ENCODE measurements around the gene CD1B. TPM values are rescaled to one million over a fixed set of nuclear protein-coding genes. Genes with fewer than 3 reads are reported as not detected.
A peak's percentile ranks its signal among the peaks of the same experiment; 100 is the strongest.
"Not testable (repeated sequence)": the region's sequence is repeated elsewhere in the genome, so short reads cannot be mapped to it uniquely, and the experiment has no call there.

Gene CD1B
- polyA plus RNA-seq = under 1 TPM in 1 of 3 donors, not detected in 2; 0.62 TPM

DNA sequence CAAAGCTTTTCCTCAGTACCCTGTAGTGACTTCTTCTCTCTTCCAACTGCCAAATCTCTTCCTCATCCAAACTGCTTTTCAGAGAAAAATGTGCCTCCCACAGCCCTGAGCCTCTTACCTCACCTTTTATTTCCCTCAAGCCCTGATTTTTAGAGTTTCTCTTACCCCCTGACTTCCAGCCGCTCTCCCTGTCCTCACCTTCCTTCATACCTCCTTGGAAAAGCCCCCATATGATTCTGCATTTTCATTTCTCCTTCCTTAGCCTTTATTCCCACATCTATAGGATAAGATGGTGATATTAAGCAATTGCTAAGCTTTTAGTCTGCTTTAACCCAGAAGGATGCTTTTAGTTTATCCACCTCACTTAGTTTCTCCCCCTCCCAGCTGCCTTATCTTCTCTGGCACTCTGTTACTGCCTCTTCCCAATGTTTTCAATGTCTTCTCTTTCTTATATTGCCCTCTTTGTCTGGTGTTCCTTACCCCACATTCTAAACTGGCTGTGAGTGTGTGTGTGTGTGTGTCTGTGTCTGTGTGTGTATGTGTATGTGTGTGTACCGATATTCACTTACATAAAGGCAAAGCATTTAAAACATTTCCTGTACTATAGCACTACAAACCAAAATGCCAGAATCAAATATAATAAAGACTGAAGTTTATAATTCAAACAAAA lies at the start of gene CD1B:
Gene CD1B (minus strand): TSS at position 51 of the 670 bp plus-strand sequence. CDS start 108 bp downstream, outside the sequence.
- no peaks in the 10 kb centered on the region for H3K36me3 Mint-ChIP-seq
- peaks cover 7 to 17% of the 10 kb centered on the region in 2 donors for H3K4me1 Mint-ChIP-seq

DNA sequence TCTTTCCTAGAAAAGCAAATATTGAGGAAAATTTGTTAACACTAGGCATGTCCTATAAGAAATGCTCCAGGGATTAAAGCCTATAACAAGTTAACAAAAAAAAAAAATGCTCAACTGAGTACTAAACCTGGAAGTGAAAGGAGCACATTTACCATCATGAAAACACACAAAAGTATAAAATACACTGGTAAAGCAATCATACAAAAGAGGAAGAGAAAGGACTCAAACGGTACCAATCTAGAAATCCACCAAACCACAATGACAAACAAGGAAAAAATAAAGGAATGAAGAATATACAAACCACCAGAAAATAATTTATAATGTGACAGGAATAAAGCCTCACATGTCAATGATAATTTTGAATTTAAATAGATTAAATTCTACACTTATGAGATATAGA lies 43.5 kb upstream of the CD1B start:
- no peaks in the 10 kb centered on the region for H3K4me1 Mint-ChIP-seq
- no peak overlapping the region for H3K27ac Mint-ChIP-seq
- H3K27me3 Mint-ChIP-seq (ENCODE audit: low read depth in 3 of 3) = peaks cover 8 to 25% (median 11%) of the 10 kb centered on the region in 3 donors
- H3K4me3 Mint-ChIP-seq = no peak overlapping the region
- peaks cover 5 to 30% (median 17%) of the 10 kb centered on the region in 6 donors for H3K9me3 Mint-ChIP-seq
- no peak for DNase-seq
- peaks cover 0 to 9% (median 6%) of the 10 kb centered on the region in 3 donors for H3K36me3 Mint-ChIP-seq

More for the DNA sequence above, at the start of gene CD1B:
- no peak within 1 kb of the TSS for H3K4me3 Mint-ChIP-seq
- H3K27me3 Mint-ChIP-seq (ENCODE audit: low read depth in 3 of 3) = peaks cover 0 to 3% (median 3%) of the 10 kb centered on the region in 3 donors
- DNase-seq = no peak
- H3K27ac Mint-ChIP-seq = no peak within 1 kb of the TSS
- H3K9me3 Mint-ChIP-seq = peaks cover 0 to 2% (median 0%) of the 10 kb centered on the region in 6 donors

DNA sequence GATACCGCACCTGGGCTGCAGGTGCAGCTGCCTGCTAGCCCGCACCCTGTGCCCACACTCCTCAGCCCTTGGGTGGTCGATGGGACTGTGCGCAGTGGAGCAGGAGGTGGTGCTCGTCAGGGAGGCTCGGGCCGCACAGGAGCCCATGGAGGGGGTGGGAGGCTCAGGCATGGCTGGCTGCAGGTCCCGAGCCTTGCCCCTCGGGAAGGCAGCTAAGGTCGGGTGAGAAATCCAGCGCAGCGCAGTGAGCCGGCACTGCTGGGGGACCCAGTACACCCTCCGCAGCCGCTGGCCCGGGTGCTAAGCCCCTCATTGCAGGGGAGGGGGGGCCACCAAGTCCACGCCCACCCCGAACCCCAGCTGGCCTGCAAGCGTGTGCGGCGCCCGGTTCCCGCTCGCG lies 42.8 kb upstream of the CD1B start:
- H3K36me3 Mint-ChIP-seq, H3K4me3 Mint-ChIP-seq, H3K4me1 Mint-ChIP-seq, DNase-seq, H3K27ac Mint-ChIP-seq: not testable (repeated sequence)
- Mint-ChIP-seq H3K27me3 (ENCODE audit: low read depth in 3 of 3) (peaks cover 10 to 30% (median 14%) of the 10 kb centered on the region in 3 donors), H3K9me3 (peaks cover 7 to 30% (median 18%) of the 10 kb centered on the region in 6 donors)

DNA sequence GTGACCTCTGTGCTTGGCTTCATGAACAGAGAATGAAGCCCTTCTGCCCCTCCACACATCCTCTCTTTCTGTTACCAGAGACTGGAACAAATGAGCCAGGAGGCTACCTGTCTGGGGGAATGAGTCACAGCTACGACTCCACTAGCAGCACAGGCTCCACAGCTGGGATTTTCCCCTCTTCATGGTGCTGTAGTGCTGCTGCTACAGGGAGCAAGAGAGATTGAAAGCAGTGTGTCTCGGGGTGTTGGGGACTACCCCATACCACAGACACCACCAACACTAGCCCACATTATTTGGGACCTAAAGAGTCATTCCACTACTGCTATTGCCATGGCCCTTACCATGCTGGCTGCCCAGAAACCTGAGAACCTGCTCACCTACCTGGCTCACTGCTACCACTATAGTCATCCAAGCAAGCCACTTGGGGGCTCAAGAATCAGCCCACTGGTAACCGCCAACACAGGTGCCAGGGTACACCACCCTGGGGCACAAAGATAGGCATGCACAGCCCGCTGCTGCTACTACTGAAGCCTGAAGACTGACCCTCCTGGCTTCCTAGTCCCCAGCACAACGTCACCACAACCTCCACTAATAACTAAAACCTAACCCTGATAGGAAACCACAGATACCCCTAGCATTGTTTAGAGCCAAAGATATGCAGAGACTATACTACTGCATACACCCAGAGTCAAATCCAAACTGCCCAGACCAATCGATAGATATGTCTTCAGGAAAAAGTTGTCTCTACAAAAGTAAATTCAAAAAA lies 40.0 kb upstream of the CD1B start:
- Mint-ChIP-seq H3K27me3 (ENCODE audit: low read depth in 3 of 3) (peaks cover 18 to 34% (median 27%) of the 10 kb centered on the region in 3 donors), H3K36me3 (peaks cover 0 to 9% (median 6%) of the 10 kb centered on the region in 3 donors), H3K27ac (no peak overlapping the region), H3K4me1 (peaks cover 8 to 15% of the 10 kb centered on the region in 2 donors), H3K4me3 (no peak overlapping the region), H3K9me3 (peaks cover 7 to 36% (median 18%) of the 10 kb centered on the region in 6 donors)
- DNase-seq = no peak

DNA sequence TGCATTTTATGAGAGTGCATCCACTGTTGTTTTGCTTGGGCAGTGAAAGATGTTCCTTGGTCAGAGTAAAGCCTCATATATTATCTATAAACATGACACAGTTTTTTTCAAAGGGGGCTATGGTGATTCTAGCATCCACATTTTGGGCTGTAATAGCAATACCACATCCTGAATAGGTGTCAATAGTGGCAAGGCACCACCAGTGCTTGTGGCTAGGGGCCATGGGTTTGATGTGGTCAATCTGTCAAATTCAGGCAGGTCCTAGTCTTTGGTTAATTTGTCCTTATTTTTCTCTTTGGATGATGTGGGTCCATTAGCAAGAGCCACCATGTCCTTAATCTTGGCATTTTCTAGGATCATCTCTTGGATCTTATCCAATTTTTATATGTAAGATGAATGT lies 35.5 kb upstream of the CD1B start:
- H3K27ac Mint-ChIP-seq = no peak overlapping the region
- peaks cover 18 to 27% (median 20%) of the 10 kb centered on the region in 3 donors for H3K27me3 Mint-ChIP-seq (ENCODE audit: low read depth in 3 of 3)
- H3K9me3 Mint-ChIP-seq = peaks cover 0 to 23% (median 11%) of the 10 kb centered on the region in 6 donors
- peaks cover 13 to 27% of the 10 kb centered on the region in 2 donors for H3K4me1 Mint-ChIP-seq
- H3K4me3 Mint-ChIP-seq = peak overlapping the region in 3 of 5 donors; percentile 7 to 64 (median 21)
- DNase-seq = peak; percentile 51 to 55 (median 53)
- H3K36me3 Mint-ChIP-seq = peaks cover 0 to 2% (median 0%) of the 10 kb centered on the region in 3 donors

DNA sequence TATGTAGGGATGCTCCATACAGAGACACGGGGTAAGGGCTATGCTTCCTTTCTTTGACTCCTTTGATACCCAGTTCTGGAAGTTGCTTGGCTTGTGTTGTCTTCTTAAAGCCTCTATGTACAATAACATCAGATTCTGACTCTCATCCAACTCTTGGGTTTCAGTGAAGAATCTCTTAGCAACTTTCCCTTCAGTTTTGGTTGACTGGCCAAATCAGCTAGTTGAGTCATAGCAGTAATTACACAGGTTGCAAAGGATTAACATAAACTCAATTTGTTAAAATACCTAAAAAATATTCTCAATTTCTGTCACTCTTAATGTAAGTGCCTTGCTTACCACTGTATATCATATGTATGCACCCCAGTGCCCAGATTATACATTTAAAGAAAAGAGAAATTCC lies 31.6 kb upstream of the CD1B start:
- no peak overlapping the region for H3K4me3 Mint-ChIP-seq
- peaks cover 13 to 26% of the 10 kb centered on the region in 2 donors for H3K4me1 Mint-ChIP-seq
- no peak overlapping the region for H3K27ac Mint-ChIP-seq

DNA sequence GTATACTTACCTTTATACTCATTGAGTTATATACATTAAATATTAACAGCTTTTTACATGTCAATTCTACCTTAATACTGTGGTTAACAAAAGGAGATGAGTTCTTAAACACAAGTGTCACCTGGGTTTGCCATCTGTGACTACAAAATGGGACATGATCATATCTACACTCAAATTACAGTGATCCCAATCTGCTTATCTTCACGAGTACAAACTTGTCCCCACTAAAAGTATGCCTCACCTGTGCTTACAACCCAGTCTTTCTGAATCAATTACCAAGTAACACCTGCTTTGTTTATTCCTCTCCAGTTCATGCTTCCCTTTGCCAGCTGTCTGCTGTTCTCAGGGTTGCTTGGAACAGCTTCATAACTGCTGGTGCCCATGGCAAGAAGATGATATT lies 31.2 kb upstream of the CD1B start:
- Mint-ChIP-seq H3K27me3 (ENCODE audit: low read depth in 3 of 3) (peaks cover 8 to 15% (median 14%) of the 10 kb centered on the region in 3 donors), H3K4me1 (peaks cover 12 to 21% of the 10 kb centered on the region in 2 donors), H3K4me3 (no peak overlapping the region), H3K36me3 (peaks cover 0 to 3% (median 0%) of the 10 kb centered on the region in 3 donors), H3K9me3 (peaks cover 0 to 10% (median 0%) of the 10 kb centered on the region in 6 donors), H3K27ac (no peak overlapping the region)
- no peak for DNase-seq

More for the DNA sequence above, 31.6 kb upstream of the CD1B start:
- Mint-ChIP-seq H3K27me3 (ENCODE audit: low read depth in 3 of 3) (peaks cover 8 to 18% (median 17%) of the 10 kb centered on the region in 3 donors), H3K36me3 (peaks cover 0 to 3% (median 0%) of the 10 kb centered on the region in 3 donors), H3K9me3 (peaks cover 0 to 10% (median 0%) of the 10 kb centered on the region in 6 donors)
- DNase-seq = no peak

DNA sequence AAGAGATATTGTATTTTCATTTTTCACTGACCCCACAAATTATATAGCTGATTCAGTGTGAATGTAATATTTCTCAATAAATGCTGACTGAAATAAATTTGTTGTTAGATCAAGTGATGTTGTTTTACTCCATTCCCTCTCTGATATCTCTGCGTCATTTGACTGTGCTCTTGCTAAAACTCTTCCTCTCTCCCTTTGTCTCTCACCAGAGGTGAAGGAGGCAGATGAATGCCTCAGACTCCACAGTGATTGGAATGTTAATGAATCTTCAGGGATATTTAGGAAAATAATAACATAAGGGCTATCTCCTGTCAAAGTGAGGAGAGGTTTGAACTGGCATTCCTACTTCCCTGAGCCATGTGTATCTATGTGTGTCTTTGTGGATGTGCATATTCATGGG lies 26.1 kb upstream of the CD1B start:
- Mint-ChIP-seq H3K36me3 (peaks cover 0 to 3% (median 0%) of the 10 kb centered on the region in 3 donors), H3K4me3 (no peak overlapping the region), H3K4me1 (no peaks in the 10 kb centered on the region), H3K9me3 (peaks cover 0 to 7% (median 0%) of the 10 kb centered on the region in 6 donors), H3K27me3 (ENCODE audit: low read depth in 3 of 3) (peaks cover 1 to 15% (median 5%) of the 10 kb centered on the region in 3 donors), H3K27ac (no peak overlapping the region)
- DNase-seq = no peak

DNA sequence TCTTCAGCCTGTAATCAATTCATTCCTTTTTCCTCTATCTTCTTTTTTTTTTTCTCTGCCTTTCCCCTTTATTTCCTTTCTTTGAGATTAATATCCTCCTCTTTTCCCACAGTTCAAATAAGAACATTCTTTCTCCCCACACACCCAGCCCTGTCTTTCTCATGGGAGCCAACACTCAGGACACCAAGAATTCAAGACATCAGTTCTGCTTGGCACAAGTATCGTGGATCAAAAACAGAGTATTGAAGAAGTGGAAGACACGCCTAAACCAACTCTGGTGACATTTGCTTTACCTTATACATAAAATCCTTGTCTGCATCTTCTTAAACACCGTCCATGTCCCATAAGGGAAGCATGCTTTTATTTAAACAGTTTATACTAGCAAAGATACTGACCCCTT lies 25.3 kb upstream of the CD1B start:
- peaks cover 0 to 2% (median 0%) of the 10 kb centered on the region in 6 donors for H3K9me3 Mint-ChIP-seq
- no peak overlapping the region for H3K4me3 Mint-ChIP-seq
- H3K4me1 Mint-ChIP-seq = no peaks in the 10 kb centered on the region
- DNase-seq = no peak
- no peak overlapping the region for H3K27ac Mint-ChIP-seq
- H3K36me3 Mint-ChIP-seq = peaks cover 0 to 3% (median 0%) of the 10 kb centered on the region in 3 donors
- peaks cover 1 to 9% (median 5%) of the 10 kb centered on the region in 3 donors for H3K27me3 Mint-ChIP-seq (ENCODE audit: low read depth in 3 of 3)

DNA sequence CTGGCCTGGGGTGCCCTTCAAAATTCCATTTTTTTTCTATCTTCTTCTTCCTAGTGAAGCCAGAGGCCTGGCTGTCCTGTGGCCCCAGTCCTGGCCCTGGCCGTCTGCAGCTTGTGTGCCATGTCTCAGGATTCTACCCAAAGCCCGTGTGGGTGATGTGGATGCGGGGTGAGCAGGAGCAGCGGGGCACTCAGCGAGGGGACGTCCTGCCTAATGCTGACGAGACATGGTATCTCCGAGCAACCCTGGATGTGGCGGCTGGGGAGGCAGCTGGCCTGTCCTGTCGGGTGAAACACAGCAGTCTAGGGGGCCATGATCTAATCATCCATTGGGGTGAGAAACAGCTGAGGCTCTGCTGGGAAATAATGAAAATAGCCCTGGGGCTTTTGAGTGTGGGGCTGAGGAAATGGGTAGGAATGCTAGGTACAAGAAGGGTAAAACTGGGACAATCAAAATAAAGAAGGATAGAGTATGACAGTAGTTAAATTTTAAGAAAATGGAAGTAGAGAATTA lies 24.5 kb upstream of the CD1B start:
- Mint-ChIP-seq H3K27me3 (ENCODE audit: low read depth in 3 of 3) (peaks cover 1 to 7% (median 5%) of the 10 kb centered on the region in 3 donors), H3K27ac (no peak overlapping the region), H3K4me3 (no peak overlapping the region), H3K9me3 (peaks cover 0 to 2% (median 0%) of the 10 kb centered on the region in 6 donors), H3K4me1 (no peaks in the 10 kb centered on the region), H3K36me3 (peaks cover 0 to 3% (median 0%) of the 10 kb centered on the region in 3 donors)
- DNase-seq = no peak

DNA sequence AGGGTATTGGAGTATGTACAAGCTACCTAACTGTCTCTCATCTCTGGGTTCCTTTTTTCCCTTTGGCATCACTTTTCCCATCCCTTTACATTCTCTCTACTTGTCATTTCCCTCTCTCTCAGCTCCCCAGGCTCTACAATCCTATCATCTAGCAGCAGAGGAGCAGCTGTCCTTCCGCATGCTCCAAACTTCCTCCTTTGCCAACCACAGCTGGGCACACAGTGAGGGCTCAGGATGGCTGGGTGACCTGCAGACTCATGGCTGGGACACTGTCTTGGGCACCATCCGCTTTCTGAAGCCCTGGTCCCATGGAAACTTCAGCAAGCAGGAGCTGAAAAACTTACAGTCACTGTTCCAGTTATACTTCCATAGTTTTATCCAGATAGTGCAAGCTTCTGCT lies 22.9 kb upstream of the CD1B start:
- no peak overlapping the region for H3K4me3 Mint-ChIP-seq
- H3K27ac Mint-ChIP-seq = no peak overlapping the region
- DNase-seq = no peak
- no peaks in the 10 kb centered on the region for H3K4me1 Mint-ChIP-seq
- H3K9me3 Mint-ChIP-seq = peaks cover 0 to 2% (median 0%) of the 10 kb centered on the region in 6 donors
- no peaks in the 10 kb centered on the region for H3K36me3 Mint-ChIP-seq
- peaks cover 1 to 7% (median 5%) of the 10 kb centered on the region in 3 donors for H3K27me3 Mint-ChIP-seq (ENCODE audit: low read depth in 3 of 3)

DNA sequence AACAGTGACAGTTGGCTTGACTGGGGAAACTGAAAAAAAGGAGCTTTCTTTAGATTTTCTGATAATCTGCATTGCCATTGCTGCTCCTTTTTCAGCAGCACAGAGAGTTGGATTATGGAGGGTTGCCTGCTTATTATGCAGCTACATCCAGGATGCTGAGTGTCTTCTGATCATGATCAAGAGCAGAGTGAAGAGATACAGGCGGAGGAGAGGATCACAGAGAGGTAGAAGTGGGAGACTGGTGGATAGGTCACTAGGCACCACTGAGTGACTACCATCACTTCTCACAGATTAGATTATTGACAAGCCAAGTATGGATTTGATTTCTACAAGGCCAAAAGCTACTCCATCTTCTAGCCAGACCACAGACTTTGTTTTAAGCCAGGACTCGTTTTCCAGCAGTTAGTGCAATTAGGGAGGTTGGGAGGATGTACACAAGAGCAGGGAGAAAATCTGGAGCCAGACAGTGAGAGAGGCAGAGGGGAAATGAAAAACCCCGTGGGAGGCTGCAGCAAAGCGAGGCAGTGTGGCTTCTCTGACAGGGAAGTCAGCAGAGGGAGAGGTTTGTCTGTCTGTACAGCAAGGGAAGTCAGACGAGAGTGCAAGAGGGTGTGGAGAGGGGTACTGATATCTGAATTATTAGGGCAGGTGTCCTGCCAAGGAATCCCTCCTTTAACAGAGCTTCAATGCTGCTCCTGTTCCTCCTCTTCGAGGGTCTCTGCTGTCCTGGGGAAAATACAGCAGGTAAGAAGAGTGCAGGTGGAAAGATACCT lies 22.2 kb upstream of the CD1B start, which contains the start of gene CD1E:
Gene CD1E (plus strand): TSS at position 592 of the 773 bp plus-strand sequence. CDS start 95 bp downstream, at position 687.
- H3K27me3 Mint-ChIP-seq (ENCODE audit: low read depth in 3 of 3) = peaks cover 1 to 7% (median 5%) of the 10 kb centered on the region in 3 donors
- H3K27ac Mint-ChIP-seq = no peak within 1 kb of the TSS
- no peak for DNase-seq
- no peaks in the 10 kb centered on the region for H3K4me1 Mint-ChIP-seq
- peaks cover 0 to 2% (median 0%) of the 10 kb centered on the region in 6 donors for H3K9me3 Mint-ChIP-seq
- H3K36me3 Mint-ChIP-seq = no peaks in the 10 kb centered on the region
- no peak within 1 kb of the TSS for H3K4me3 Mint-ChIP-seq

DNA sequence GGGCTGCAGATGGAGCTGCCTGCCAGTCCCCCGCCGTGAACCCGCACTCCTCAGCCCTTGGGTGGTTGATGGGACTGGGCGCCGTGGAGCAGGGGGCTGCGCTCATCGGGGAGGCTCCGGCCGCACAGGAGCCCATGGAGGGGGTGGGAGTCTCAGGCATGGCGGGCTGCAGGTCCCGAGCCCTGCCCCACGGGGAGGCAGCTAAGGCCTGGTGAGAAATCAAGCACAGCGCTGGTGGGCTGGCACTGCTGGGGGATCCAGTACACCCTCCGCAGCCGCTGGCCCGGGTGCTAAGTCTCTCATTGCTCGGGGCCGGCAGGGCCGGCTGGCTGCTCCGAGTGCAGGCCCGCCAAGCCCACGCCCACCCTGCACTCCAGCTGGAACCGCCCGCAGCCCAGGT lies 17.6 kb upstream of the CD1B start:
- not testable (repeated sequence) for H3K4me1 Mint-ChIP-seq, H3K9me3 Mint-ChIP-seq, H3K27ac Mint-ChIP-seq, H3K36me3 Mint-ChIP-seq, DNase-seq, H3K4me3 Mint-ChIP-seq
- H3K27me3 Mint-ChIP-seq (ENCODE audit: low read depth in 3 of 3) = peaks cover 0 to 15% (median 2%) of the 10 kb centered on the region in 3 donors

Data from immature natural killer cell (primary cell).